Astrocyte (in vitro differentiated cells and primary cell): ENCODE measurements around the gene NAALADL2.

Experiments used
- CTCF ChIP-seq: IDR thresholded peaks from 2 replicates; pipeline ENCODE4 v1.5.1; 2011; ENCODE audit warnings: low read depth, mild to moderate bottlenecking, inconsistent platforms, low read length, moderate library complexity; ENCODE audit not compliant: insufficient read depth
- EZH2 ChIP-seq: IDR thresholded peaks from 2 replicates; pipeline ENCODE4 v1.6.1; 2012; ENCODE audit warnings: mild to moderate bottlenecking, low read length, inconsistent platforms; ENCODE audit not compliant: insufficient read depth

GRCh38 chr3:175057401-175057800 lies 198.3 kb downstream of the NAALADL2 start:
- TF ChIP-seq EZH2 (no peak), CTCF (no peak)
